Naive thymus-derived CD4-positive, alpha-beta T cell (primary cell): ENCODE data around the gene ACE. TPM values are rescaled to one million over a fixed set of nuclear protein-coding genes. Genes with fewer than 3 reads are reported as not detected.

ENCODE experiments used
- ATAC-seq: fragments of 150-1000 bp; cut with Tn5 transposase; 2 replicates; pipeline ENCODE4 v1.10.0; 2021; ENCODE audit warnings: mild to moderate bottlenecking, moderate library complexity
- CTCF ChIA-PET: fragments of 350-600 bp; sonication (Branson Sonifier 250); formaldehyde crosslinking; loops from one replicate; lab custom pipeline; 2021; ENCODE audit warnings: antibody characterized with exemption; lab: Charles Lee
- POLR2A ChIA-PET: fragments of 350-600 bp; sonication (Branson Sonifier 250); formaldehyde crosslinking; loops from one replicate; lab custom pipeline; 2021; ENCODE audit warnings: antibody characterized with exemption, inconsistent platforms; lab: Charles Lee
- DNase-seq, 9 donors: peaks; one replicate each; pipeline versions ENCODE4 v3.0.0 to v3.0.0-alpha.2; 2020 to 2022; ENCODE audit warnings: mixed read lengths in 1 of 9
- H3K27ac ChIP-seq: one replicate; pipeline ENCODE4 v1.7.0; 2013; ENCODE audit warnings: mild to moderate bottlenecking, low read depth, low read length, moderate library complexity
- H3K27me3 ChIP-seq, 2 donors: one replicate each; pipeline ENCODE4 v1.7.0; 2013; ENCODE audit warnings: low read length in 2 of 2, mild to moderate bottlenecking in 2 of 2, moderate library complexity in 2 of 2; ENCODE audit not compliant: control insufficient read depth in 2 of 2, insufficient read depth in 2 of 2
- H3K36me3 ChIP-seq, 3 experiments: 1 replicate in 2 of 3; 2 replicates in 1 of 3; pipeline ENCODE4 v1.7.0; 2013; ENCODE audit warnings: low read length in 3 of 3, mild to moderate bottlenecking in 3 of 3, moderate library complexity in 1 of 3; ENCODE audit not compliant: insufficient read depth in 3 of 3, control insufficient read depth in 2 of 3
- H3K4me1 ChIP-seq, 2 donors: one replicate each; pipeline ENCODE4 v1.7.0; 2013; ENCODE audit warnings: low read length in 2 of 2, mild to moderate bottlenecking in 2 of 2, moderate library complexity in 1 of 2; ENCODE audit not compliant: control insufficient read depth in 2 of 2, insufficient read depth in 2 of 2
- H3K4me3 ChIP-seq: 2 replicates; pipeline ENCODE4 v1.7.0; 2013; ENCODE audit warnings: mild to moderate bottlenecking, low read length
- H3K9me3 ChIP-seq, 3 experiments: 1 replicate in 2 of 3; 2 replicates in 1 of 3; pipeline ENCODE4 v1.7.0; 2013; ENCODE audit warnings: low read length in 3 of 3; ENCODE audit not compliant: control insufficient read depth in 2 of 3
- H3K27ac Mint-ChIP-seq, 9 donors: one replicate each; pipeline ENCODE4 v1.8.0; 2020 to 2022; ENCODE audit warnings: mixed read lengths in 9 of 9, mild to moderate bottlenecking in 8 of 9, moderate library complexity in 5 of 9, inconsistent platforms in 2 of 9
- H3K27me3 Mint-ChIP-seq, 5 donors: one replicate each; pipeline ENCODE4 v1.8.0; 2021 to 2022; ENCODE audit warnings: mixed read lengths in 5 of 5, mild to moderate bottlenecking in 1 of 5
- H3K36me3 Mint-ChIP-seq, 5 donors: one replicate each; pipeline ENCODE4 v1.8.0; 2020 to 2022; ENCODE audit warnings: mixed read lengths in 5 of 5, mild to moderate bottlenecking in 3 of 5, inconsistent platforms in 1 of 5
- H3K4me1 Mint-ChIP-seq, 7 donors: one replicate each; pipeline ENCODE4 v1.8.0; 2020 to 2022; ENCODE audit warnings: mixed read lengths in 7 of 7, mild to moderate bottlenecking in 3 of 7, inconsistent platforms in 1 of 7
- H3K4me3 Mint-ChIP-seq, 10 donors: one replicate each; pipeline ENCODE4 v1.8.0; 2020 to 2022; ENCODE audit warnings: mild to moderate bottlenecking in 10 of 10, mixed read lengths in 10 of 10, moderate library complexity in 6 of 10, inconsistent platforms in 2 of 10
- H3K9me3 Mint-ChIP-seq, 11 donors: one replicate each; pipeline ENCODE4 v1.8.0; 2020 to 2022; ENCODE audit warnings: mixed read lengths in 11 of 11, mild to moderate bottlenecking in 4 of 11, inconsistent platforms in 1 of 11, moderate library complexity in 1 of 11
- intact Hi-C, 2 donors: fragments of 100-400 bp; cut with micrococcal nuclease; formaldehyde crosslinking; loops; one replicate each; pipeline ENCODE4 v1.15.1; 2023
- polyA plus RNA-seq, 2 donors: library from polyadenylated mRNA; unstranded; fragments of 300-500 nt; fragmentation: Illumina TruSeq; gene quantifications; one replicate each; pipeline ENCODE4 v1.2.3, GENCODE V29; 2021
- total RNA-seq, 6 experiments: library from RNA in 5 of 6; stranded (reverse) in 5 of 6; gene quantifications; 1 replicate in 5 of 6; 2 replicates in 1 of 6; pipeline ENCODE4 v1.2.3 and lab custom pipeline; 2021 to 2026

The ACE gene
- total and polyA plus RNA-seq, 7 experiments from 2014 or later, result 0.73 to 14.4 (median 2.3) TPM; not detected in 2

DNA sequence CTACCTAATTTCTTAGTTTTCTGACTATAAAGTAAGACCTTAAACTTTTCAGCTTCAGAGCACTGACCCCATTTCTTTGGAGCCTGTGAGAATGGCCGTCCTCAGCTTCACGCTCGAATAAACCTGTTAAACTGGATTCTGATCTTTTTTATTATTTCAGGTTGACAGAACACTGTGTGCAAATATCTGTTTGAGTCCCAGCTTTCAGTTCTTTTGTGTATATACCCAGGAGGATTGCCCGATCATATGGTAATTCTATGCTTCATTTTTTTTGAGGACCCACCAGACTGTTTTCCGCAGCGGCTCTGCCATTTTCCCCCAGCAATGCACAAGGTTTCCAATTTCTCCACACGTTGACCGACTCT is 26.5 kb downstream of the ACE start:
- POLR2A ChIA-PET, result no interaction called here
- no peak overlapping the region for H3K27ac ChIP-seq

GRCh38 chr17:63504261-63504660 is 27.4 kb downstream of the ACE start:
- H3K9me3 ChIP-seq, result peaks cover 0 to 5% (median 0%) of the 10 kb centered on the region in 3 experiments
- Mint-ChIP-seq H3K4me1 (no peaks in the 10 kb centered on the region), H3K27ac (no peak overlapping the region), H3K36me3 (no peaks in the 10 kb centered on the region), H3K9me3 (peaks cover 0 to 6% (median 2%) of the 10 kb centered on the region in 11 donors), H3K27me3 (peaks cover 11 to 53% (median 31%) of the 10 kb centered on the region in 5 donors), H3K4me3 (no peak overlapping the region)
- POLR2A ChIA-PET, result no interaction called here
- no peaks in the 10 kb centered on the region for H3K27me3 ChIP-seq
- H3K4me1 ChIP-seq, result no peaks in the 10 kb centered on the region
- intact Hi-C loops, result loop anchor here in 1 of 2 donors (10.0 kb wide), 1 partner anchor 59 kb away; the partner anchor contains the start of gene CYB561
- ATAC-seq (no peak), DNase-seq (no peak)
- H3K4me3 ChIP-seq, result no peak overlapping the region
- CTCF ChIA-PET, result no interaction called here
- no peak overlapping the region for H3K27ac ChIP-seq
- no peaks in the 10 kb centered on the region for H3K36me3 ChIP-seq

More for the DNA sequence above, 26.5 kb downstream of the ACE start:
- H3K4me3 Mint-ChIP-seq, result no peak overlapping the region
- ATAC-seq, result no peak
- H3K36me3 Mint-ChIP-seq, result no peaks in the 10 kb centered on the region
- Histone ChIP-seq H3K36me3 (no peaks in the 10 kb centered on the region), H3K4me3 (no peak overlapping the region), H3K4me1 (no peaks in the 10 kb centered on the region), H3K9me3 (peaks cover 0 to 5% (median 0%) of the 10 kb centered on the region in 3 experiments), H3K27me3 (no peaks in the 10 kb centered on the region)
- H3K9me3 Mint-ChIP-seq, result peaks cover 0 to 6% (median 1%) of the 10 kb centered on the region in 11 donors
- DNase-seq, result no peak
- CTCF ChIA-PET, result no interaction called here
- H3K4me1 Mint-ChIP-seq, result no peaks in the 10 kb centered on the region
- H3K27me3 Mint-ChIP-seq, result peaks cover 11 to 50% (median 27%) of the 10 kb centered on the region in 5 donors
- intact Hi-C loops, result loop anchor here in 1 of 2 donors (10.0 kb wide), 1 partner anchor 59 kb away; the partner anchor contains the start of gene CYB561
- H3K27ac Mint-ChIP-seq, result no peak overlapping the region

DNA sequence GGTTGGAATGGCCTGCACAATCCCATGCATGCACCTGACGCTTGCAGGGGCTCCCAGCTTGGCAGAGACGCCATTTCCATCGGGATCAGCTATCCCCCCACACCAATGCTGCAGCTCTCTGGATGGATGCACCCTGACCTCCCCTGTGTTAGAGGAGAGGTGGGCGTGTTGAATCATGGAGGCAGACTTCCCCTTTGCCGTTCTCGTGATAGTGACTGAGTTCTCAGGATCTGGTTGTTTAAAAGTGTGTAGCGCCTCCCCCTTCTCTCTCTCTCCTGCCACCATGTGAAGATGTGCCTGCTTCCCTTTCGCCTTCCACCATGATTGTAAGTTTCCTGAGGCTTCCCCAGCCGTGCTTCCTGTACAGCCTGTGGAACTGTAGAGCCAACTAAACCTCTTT is 28.5 kb downstream of the ACE start:
- no peak overlapping the region for H3K27ac Mint-ChIP-seq
- CTCF ChIA-PET, result no interaction called here
- DNase-seq (no peak), ATAC-seq (no peak)
- H3K4me3 ChIP-seq, result no peak overlapping the region
- H3K9me3 Mint-ChIP-seq, result peaks cover 0 to 6% (median 2%) of the 10 kb centered on the region in 11 donors
- H3K36me3 Mint-ChIP-seq, result no peaks in the 10 kb centered on the region
- H3K4me1 Mint-ChIP-seq, result no peaks in the 10 kb centered on the region
- no peaks in the 10 kb centered on the region for H3K27me3 ChIP-seq
- H3K4me3 Mint-ChIP-seq, result no peak overlapping the region
- H3K36me3 ChIP-seq, result no peaks in the 10 kb centered on the region
- H3K9me3 ChIP-seq, result peaks cover 0 to 5% (median 0%) of the 10 kb centered on the region in 3 experiments
- H3K4me1 ChIP-seq, result no peaks in the 10 kb centered on the region
- H3K27ac ChIP-seq, result no peak overlapping the region
- POLR2A ChIA-PET, result no interaction called here
- intact Hi-C loops, result loop anchor here in 1 of 2 donors (10.0 kb wide), 1 partner anchor 61 kb away; the partner anchor contains the start of gene CYB561
- peaks cover 11 to 52% (median 30%) of the 10 kb centered on the region in 5 donors for H3K27me3 Mint-ChIP-seq

DNA sequence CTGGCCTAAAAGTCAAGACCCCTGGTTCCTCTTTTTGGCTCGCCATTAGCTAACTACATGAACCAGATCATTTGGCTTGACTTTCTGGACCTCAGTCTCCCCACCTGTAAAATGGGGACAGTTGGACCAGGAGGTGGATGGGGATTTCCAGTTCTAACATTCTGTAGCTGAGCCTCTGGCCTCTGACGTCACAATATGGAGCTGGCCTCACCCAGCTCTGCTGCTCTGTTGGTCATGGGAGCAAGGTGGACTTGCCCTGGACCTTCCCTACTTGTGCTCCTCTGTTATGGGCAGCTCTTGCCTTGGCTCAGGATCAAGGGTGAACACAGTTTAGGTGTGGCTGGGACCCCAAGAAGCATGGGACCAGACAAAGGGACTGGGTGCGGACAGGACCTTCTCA is 29.8 kb downstream of the ACE start:
- Mint-ChIP-seq H3K4me3 (no peak overlapping the region), H3K27me3 (peaks cover 10 to 41% (median 23%) of the 10 kb centered on the region in 5 donors), H3K9me3 (peaks cover 0 to 6% (median 2%) of the 10 kb centered on the region in 11 donors), H3K27ac (no peak overlapping the region), H3K4me1 (no peaks in the 10 kb centered on the region), H3K36me3 (no peaks in the 10 kb centered on the region)
- no peak for ATAC-seq
- ChIA-PET POLR2A (no interaction called here), CTCF (no interaction called here)
- no peak overlapping the region for H3K4me3 ChIP-seq
- H3K4me1 ChIP-seq, result no peaks in the 10 kb centered on the region
- no peak overlapping the region for H3K27ac ChIP-seq
- peaks cover 0 to 5% (median 0%) of the 10 kb centered on the region in 3 experiments for H3K9me3 ChIP-seq
- no peaks in the 10 kb centered on the region for H3K27me3 ChIP-seq
- H3K36me3 ChIP-seq, result no peaks in the 10 kb centered on the region
- no peak for DNase-seq
- intact Hi-C loops, result loop anchor here in 1 of 2 donors (10.0 kb wide), 1 partner anchor 62 kb away; the partner anchor contains the start of gene CYB561

- ATAC-seq, result no peak
- Histone ChIP-seq H3K4me3 (no peak overlapping the region), H3K27me3 (no peaks in the 10 kb centered on the region), H3K9me3 (no peaks in the 10 kb centered on the region), H3K36me3 (no peaks in the 10 kb centered on the region), H3K4me1 (no peaks in the 10 kb centered on the region), H3K27ac (no peak overlapping the region)
- no peak overlapping the region for H3K27ac Mint-ChIP-seq
- intact Hi-C loops, result no loop called here
- POLR2A ChIA-PET, result no interaction called here
- H3K4me1 Mint-ChIP-seq, result peaks cover 0 to 1% (median 0%) of the 10 kb centered on the region in 7 donors
- H3K27me3 Mint-ChIP-seq, result peaks cover 0 to 19% (median 3%) of the 10 kb centered on the region in 5 donors
- CTCF ChIA-PET, result no interaction called here
- no peak overlapping the region for H3K4me3 Mint-ChIP-seq
- no peaks in the 10 kb centered on the region for H3K36me3 Mint-ChIP-seq
- DNase-seq, result no peak
- peaks cover 0 to 2% (median 0%) of the 10 kb centered on the region in 11 donors for H3K9me3 Mint-ChIP-seq
These were observed 34.5 kb downstream of the ACE start for GRCh38 chr17:63511331-63511730.

GRCh38 chr17:63512388-63512787 is 35.5 kb downstream of the ACE start:
- H3K9me3 Mint-ChIP-seq, result peaks cover 0 to 2% (median 0%) of the 10 kb centered on the region in 11 donors
- Histone ChIP-seq H3K9me3 (no peaks in the 10 kb centered on the region), H3K4me3 (no peak overlapping the region), H3K4me1 (no peaks in the 10 kb centered on the region), H3K27ac (no peak overlapping the region), H3K36me3 (no peaks in the 10 kb centered on the region), H3K27me3 (no peaks in the 10 kb centered on the region)
- ChIA-PET CTCF (interaction anchor here (0.6 kb wide), 1 partner anchor 114 kb away, joined by 11 read pairs; no protein-coding TSS in a partner anchor), POLR2A (no interaction called here)
- H3K36me3 Mint-ChIP-seq, result no peaks in the 10 kb centered on the region
- peaks cover 0 to 15% (median 3%) of the 10 kb centered on the region in 5 donors for H3K27me3 Mint-ChIP-seq
- H3K27ac Mint-ChIP-seq, result no peak overlapping the region
- no peak for ATAC-seq
- H3K4me1 Mint-ChIP-seq, result peaks cover 0 to 1% (median 0%) of the 10 kb centered on the region in 7 donors
- no peak overlapping the region for H3K4me3 Mint-ChIP-seq
- no peak for DNase-seq
- intact Hi-C loops, result no loop called here
